Osteoblast (primary cell): Measurements from ENCODE around the gene MT1G. TPM values are rescaled to one million over a fixed set of nuclear protein-coding genes. Genes with fewer than 3 reads are reported as not detected.

Experiments
- DNase-seq: peaks from one replicate; pipeline ENCODE4 v3.0.0; 2011; ENCODE audit warnings: low spot score, mixed read lengths; ENCODE audit not compliant: insufficient read length; ENCODE audit errors: missing footprints
- H2AFZ ChIP-seq: 2 replicates; pipeline ENCODE4 v1.6.0; 2011; ENCODE audit warnings: mild to moderate bottlenecking, low read length
- H3K27ac ChIP-seq: 2 replicates; pipeline ENCODE4 v1.5.1; 2011; ENCODE audit warnings: mild to moderate bottlenecking, low read depth, low read length, moderate library complexity
- H3K27me3 ChIP-seq: 2 replicates; pipeline ENCODE4 v1.6.0; 2012; ENCODE audit warnings: mild to moderate bottlenecking, control low read depth, inconsistent platforms, low read length, moderate library complexity; ENCODE audit not compliant: insufficient read depth
- H3K36me3 ChIP-seq: 2 replicates; pipeline ENCODE4 v1.5.1; 2011; ENCODE audit warnings: mild to moderate bottlenecking, low read length, control low read depth, moderate library complexity; ENCODE audit not compliant: insufficient read depth
- H3K4me1 ChIP-seq: 2 replicates; pipeline ENCODE4 v1.5.1; 2011; ENCODE audit warnings: mild to moderate bottlenecking, low read length, control low read depth, moderate library complexity; ENCODE audit not compliant: insufficient read depth
- H3K4me2 ChIP-seq: 2 replicates; pipeline ENCODE4 v1.6.0; 2011; ENCODE audit warnings: mild to moderate bottlenecking, low read length; ENCODE audit not compliant: insufficient read depth
- H3K4me3 ChIP-seq: fragments of 200-600 bp; sonication (generic); 3 replicates; pipeline ENCODE4 v1.5.1; 2012; ENCODE audit warnings: mild to moderate bottlenecking, low read length, inconsistent platforms; ENCODE audit not compliant: insufficient read depth
- H3K79me2 ChIP-seq: 2 replicates; pipeline ENCODE4 v1.6.0; 2012; ENCODE audit warnings: mild to moderate bottlenecking, low read length, control low read depth, inconsistent platforms; ENCODE audit not compliant: insufficient read depth
- H3K9me3 ChIP-seq: 2 replicates; pipeline ENCODE4 v1.5.1; 2011; ENCODE audit warnings: low read depth, low read length, control low read depth
- H4K20me1 ChIP-seq: 2 replicates; pipeline ENCODE4 v1.6.0; 2012; ENCODE audit warnings: mild to moderate bottlenecking, low read length, control low read depth; ENCODE audit not compliant: insufficient read depth
- total RNA-seq: library from RNA; depleted of rRNA; stranded (reverse); fragments of >200 nt; gene quantifications from 2 replicates; pipeline ENCODE4 v1.2.3, GENCODE V29; 2012
- TF ChIP-seq, protein P1 (sequence below): IDR thresholded peaks from 2 replicates; pipeline ENCODE4 v1.5.1; 2011; ENCODE audit warnings: mild to moderate bottlenecking, low read depth, low read length, moderate library complexity; ENCODE audit errors: extremely low read depth

The MT1G gene
- total RNA-seq, 1 donor: not detected

DNA sequence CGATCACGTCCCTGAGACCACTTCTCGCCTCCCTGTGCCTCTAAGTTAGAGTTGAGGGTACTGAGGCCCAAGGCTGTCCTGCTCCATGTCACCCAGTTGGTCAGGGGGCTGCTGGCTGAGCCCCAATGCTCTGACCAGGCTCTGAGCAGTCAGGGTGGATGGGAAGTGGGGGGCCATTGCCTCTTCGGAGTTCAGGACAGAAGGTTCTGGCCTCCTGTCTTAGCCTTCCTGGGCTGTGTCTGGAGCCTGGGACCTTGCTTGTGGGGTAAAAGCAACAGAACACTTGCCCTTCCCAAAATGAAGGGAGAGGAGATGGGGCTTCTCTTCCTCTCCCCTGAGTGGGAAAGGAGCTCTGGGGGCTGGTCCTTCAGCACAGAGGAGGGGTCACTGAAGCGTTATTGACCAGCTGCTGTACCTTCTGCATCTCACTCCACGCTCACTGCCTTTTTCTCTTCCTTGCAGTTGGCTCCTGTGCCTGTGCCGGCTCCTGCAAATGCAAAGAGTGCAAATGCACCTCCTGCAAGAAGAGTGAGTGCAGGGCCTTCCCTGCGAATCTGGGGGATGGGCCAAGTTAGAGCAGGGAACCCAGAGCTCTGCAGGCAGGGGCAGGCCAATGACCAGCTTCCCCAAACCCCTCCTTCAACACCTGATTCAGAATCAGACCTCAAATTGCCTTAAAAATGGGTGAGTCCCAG, 15.0 kb upstream of the MT1G start:
- peak overlapping the region; percentile 95 for H2AFZ ChIP-seq
- no peaks in the 10 kb centered on the region for H3K9me3 ChIP-seq
- DNase-seq: no peak
- H3K27me3 ChIP-seq: no peaks in the 10 kb centered on the region
- no peaks in the 10 kb centered on the region for H3K79me2 ChIP-seq
- peak overlapping the region; percentile 100 for H3K4me2 ChIP-seq
- H3K4me1 ChIP-seq: peaks cover 14% of the 10 kb centered on the region
- H3K36me3 ChIP-seq: no peaks in the 10 kb centered on the region
- no peaks in the 10 kb centered on the region for H4K20me1 ChIP-seq
- peak overlapping the region; percentile 85 for H3K4me3 ChIP-seq
- peak overlapping the region; percentile 83 for H3K27ac ChIP-seq
- TF ChIP-seq, protein P1, sequence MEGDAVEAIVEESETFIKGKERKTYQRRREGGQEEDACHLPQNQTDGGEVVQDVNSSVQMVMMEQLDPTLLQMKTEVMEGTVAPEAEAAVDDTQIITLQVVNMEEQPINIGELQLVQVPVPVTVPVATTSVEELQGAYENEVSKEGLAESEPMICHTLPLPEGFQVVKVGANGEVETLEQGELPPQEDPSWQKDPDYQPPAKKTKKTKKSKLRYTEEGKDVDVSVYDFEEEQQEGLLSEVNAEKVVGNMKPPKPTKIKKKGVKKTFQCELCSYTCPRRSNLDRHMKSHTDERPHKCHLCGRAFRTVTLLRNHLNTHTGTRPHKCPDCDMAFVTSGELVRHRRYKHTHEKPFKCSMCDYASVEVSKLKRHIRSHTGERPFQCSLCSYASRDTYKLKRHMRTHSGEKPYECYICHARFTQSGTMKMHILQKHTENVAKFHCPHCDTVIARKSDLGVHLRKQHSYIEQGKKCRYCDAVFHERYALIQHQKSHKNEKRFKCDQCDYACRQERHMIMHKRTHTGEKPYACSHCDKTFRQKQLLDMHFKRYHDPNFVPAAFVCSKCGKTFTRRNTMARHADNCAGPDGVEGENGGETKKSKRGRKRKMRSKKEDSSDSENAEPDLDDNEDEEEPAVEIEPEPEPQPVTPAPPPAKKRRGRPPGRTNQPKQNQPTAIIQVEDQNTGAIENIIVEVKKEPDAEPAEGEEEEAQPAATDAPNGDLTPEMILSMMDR: no peak

DNA sequence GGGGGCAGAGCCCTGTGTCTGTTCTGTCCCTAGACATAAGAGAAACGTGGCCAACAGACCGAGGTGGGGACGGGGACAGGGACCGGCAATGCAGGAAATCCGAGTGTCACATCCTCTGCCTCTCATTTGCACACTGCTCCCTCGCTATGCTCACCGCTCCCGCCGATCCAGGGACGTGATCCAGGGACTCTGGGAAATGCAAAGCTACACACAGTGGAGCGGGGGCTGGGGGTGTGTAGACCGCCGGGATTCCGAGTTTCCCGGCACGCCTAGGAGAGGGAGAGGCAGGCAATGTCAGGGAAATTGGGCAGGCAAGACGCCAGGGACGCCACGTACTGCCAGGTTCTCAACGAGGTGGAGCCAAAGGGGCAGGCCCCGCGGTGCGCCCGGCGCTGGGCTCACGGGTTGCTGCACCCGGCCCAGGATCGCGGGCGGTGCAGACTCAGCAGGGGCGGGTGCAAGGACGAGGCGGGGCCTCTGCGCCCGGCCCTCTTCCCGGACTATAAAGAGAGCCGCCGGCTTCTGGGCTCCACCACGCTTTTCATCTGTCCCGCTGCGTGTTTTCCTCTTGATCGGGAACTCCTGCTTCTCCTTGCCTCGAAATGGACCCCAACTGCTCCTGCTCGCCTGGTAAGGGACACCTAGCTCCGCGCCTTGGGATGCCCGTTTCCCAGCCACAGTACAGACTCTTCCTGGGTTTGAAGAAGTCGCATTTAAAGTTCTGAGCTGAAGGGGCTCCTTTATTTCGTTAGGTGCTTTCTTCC, 14.3 kb upstream of the MT1G start, which contains the start of gene MT1X:
Gene MT1X, plus strand, starts transcription at position 532 of the 764 bp plus-strand sequence. Its CDS starts 71 bp downstream, at position 603.
- H4K20me1 ChIP-seq: no peaks in the 10 kb centered on the region
- peak within 1 kb of the TSS; percentile 100 for H3K4me2 ChIP-seq
- peak within 1 kb of the TSS; percentile 85 for H3K4me3 ChIP-seq
- no peaks in the 10 kb centered on the region for H3K9me3 ChIP-seq
- H3K79me2 ChIP-seq: no peaks in the 10 kb centered on the region
- TF ChIP-seq, protein P1: no peak
- H3K4me1 ChIP-seq: peaks cover 14% of the 10 kb centered on the region
- H2AFZ ChIP-seq: peak within 1 kb of the TSS; percentile 99
- no peaks in the 10 kb centered on the region for H3K36me3 ChIP-seq
- H3K27me3 ChIP-seq: peaks cover under 1% of the 10 kb centered on the region
- H3K27ac ChIP-seq: peak within 1 kb of the TSS; percentile 83
- DNase-seq: peak; percentile 96

DNA sequence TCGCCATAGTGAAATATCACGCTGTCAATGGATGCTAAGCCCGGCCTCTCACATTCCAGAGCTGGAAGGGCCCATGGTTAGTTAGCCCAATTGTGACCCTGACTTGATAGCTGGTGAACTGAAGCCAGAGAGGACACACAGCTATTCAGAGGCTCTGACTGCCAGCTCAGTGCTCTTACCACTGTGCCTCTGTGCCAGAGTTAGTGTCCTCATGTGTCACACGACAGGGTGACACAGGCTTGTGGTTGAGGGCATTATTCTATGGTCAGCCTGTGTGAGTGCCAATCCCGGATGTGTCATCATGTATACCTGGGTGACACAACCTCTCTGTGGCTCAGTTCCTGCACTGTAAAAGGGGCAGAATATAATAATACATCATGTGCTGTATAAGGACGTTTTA, 12.0 kb upstream of the MT1G start:
- no peaks in the 10 kb centered on the region for H3K36me3 ChIP-seq
- H3K4me2 ChIP-seq: no peak overlapping the region
- H3K27me3 ChIP-seq: peaks cover 17% of the 10 kb centered on the region
- no peak for DNase-seq
- H3K79me2 ChIP-seq: no peaks in the 10 kb centered on the region
- no peaks in the 10 kb centered on the region for H3K9me3 ChIP-seq
- no peak overlapping the region for H2AFZ ChIP-seq
- no peak overlapping the region for H3K4me3 ChIP-seq
- TF ChIP-seq, protein P1: no peak
- H3K4me1 ChIP-seq: peaks cover 14% of the 10 kb centered on the region
- H3K27ac ChIP-seq: no peak overlapping the region
- no peaks in the 10 kb centered on the region for H4K20me1 ChIP-seq
